ENCODE measurements around the gene TBX10.
"Not testable (repeated sequence)": the region's sequence is repeated elsewhere in the genome, so short reads cannot be mapped to it uniquely, and the experiment has no call there.

TBX10 gene

GRCh38 chr11:67662142-67662834 lies 22.7 kb upstream of the TBX10 start:
- TF ChIP-seq EZH2phosphoT487 (IDR thresholded peaks at IDR 0.05; ENCODE audit: low read length), result no peak
- TF ChIP-seq EZH2 (optimal IDR thresholded peaks at IDR 0.05; ENCODE audit: low read depth, low read length), result no peak
- TF ChIP-seq, protein P1, sequence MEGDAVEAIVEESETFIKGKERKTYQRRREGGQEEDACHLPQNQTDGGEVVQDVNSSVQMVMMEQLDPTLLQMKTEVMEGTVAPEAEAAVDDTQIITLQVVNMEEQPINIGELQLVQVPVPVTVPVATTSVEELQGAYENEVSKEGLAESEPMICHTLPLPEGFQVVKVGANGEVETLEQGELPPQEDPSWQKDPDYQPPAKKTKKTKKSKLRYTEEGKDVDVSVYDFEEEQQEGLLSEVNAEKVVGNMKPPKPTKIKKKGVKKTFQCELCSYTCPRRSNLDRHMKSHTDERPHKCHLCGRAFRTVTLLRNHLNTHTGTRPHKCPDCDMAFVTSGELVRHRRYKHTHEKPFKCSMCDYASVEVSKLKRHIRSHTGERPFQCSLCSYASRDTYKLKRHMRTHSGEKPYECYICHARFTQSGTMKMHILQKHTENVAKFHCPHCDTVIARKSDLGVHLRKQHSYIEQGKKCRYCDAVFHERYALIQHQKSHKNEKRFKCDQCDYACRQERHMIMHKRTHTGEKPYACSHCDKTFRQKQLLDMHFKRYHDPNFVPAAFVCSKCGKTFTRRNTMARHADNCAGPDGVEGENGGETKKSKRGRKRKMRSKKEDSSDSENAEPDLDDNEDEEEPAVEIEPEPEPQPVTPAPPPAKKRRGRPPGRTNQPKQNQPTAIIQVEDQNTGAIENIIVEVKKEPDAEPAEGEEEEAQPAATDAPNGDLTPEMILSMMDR (IDR thresholded peaks at IDR 0.05; ENCODE audit: low read length), result no peak
- Histone ChIP-seq H3K27me3 (replicated peaks; ENCODE audit: insufficient read depth, low read length) (peaks cover 20% of the 10 kb centered on the region), H2AFZ (ENCODE audit: low read length) (no peak overlapping the region), H3K9me2 (replicated peaks; ENCODE audit: insufficient read depth, low read length) (no peaks in the 10 kb centered on the region), H3K4me1 (ENCODE audit: low read length) (peaks cover 10% of the 10 kb centered on the region), H3K4me2 (ENCODE audit: low read depth, low read length) (no peak overlapping the region), H3K9ac (ENCODE audit: low read length) (no peak overlapping the region), H3K9me3 (replicated peaks; ENCODE audit: insufficient read depth, low read length) (no peaks in the 10 kb centered on the region), H3F3A (ENCODE audit: insufficient read depth, low read length) (peaks cover 7% of the 10 kb centered on the region), H3K79me2 (ENCODE audit: low read length) (no peaks in the 10 kb centered on the region), H3K4me3 (ENCODE audit: low read length) (no peak overlapping the region), H4K20me1 (ENCODE audit: insufficient read depth, low read length) (no peaks in the 10 kb centered on the region), H3K36me3 (replicated peaks; ENCODE audit: insufficient read depth, low read length) (no peaks in the 10 kb centered on the region), H3K27ac (ENCODE audit: low read length) (no peak overlapping the region)
- DNase-seq, result no peak

DNA sequence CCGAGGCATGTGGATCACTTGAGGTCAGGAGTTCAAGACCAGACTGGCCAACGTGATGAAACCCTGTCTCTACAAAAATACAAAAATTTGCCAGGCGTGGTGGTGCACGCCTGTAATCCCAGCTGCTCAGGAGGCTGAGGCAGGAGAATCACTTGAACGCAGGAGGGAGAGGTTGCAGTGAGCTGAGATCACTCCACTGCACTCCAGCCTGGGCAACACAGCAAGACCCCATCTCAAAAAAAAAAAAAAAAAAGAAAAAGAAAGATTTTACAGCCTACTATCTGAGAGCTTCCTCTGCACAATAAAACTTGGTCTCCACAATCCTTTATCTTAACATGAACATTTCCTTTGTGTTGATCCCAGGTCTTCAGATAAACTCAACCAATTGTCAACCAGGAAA lies 21.2 kb upstream of the TBX10 start:
- H2AFZ ChIP-seq (ENCODE audit: low read length); H3K79me2 ChIP-seq (ENCODE audit: low read length); H3K36me3 ChIP-seq (replicated peaks; ENCODE audit: insufficient read depth, low read length); DNase-seq; H3K9ac ChIP-seq (ENCODE audit: low read length); H3K9me2 ChIP-seq (replicated peaks; ENCODE audit: insufficient read depth, low read length); H3K9me3 ChIP-seq (replicated peaks; ENCODE audit: insufficient read depth, low read length); H3K4me1 ChIP-seq (ENCODE audit: low read length); H3K4me3 ChIP-seq (ENCODE audit: low read length); H3F3A ChIP-seq (ENCODE audit: insufficient read depth, low read length); H3K27ac ChIP-seq (ENCODE audit: low read length); H4K20me1 ChIP-seq (ENCODE audit: insufficient read depth, low read length); H3K4me2 ChIP-seq (ENCODE audit: low read depth, low read length): not testable (repeated sequence)
- peaks cover 20% of the 10 kb centered on the region for H3K27me3 ChIP-seq (replicated peaks; ENCODE audit: insufficient read depth, low read length)

DNA sequence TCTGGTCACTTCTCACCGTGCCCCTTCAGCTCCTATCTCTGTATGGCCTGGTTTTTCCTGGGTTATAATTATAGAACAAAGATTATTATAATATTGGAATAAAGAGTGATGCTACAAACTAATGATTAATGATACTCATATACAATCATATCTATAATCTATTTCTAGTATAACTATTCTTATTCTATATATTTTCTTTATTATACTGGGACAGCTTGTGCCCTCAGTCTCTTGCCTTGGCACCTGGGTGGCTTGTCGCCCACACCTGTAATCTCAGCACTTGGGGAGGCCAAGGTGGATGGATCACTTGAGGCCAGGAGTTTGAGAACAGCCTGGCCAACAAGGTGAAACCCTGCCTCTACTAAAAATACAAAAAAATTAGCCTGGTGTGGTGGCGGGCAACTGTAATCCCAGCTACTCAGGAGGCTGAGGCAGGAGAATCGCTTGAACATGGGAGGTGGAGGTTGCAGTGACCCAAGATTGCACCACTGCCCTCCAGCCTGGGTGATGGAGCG lies 20.1 kb upstream of the TBX10 start:
- not testable (repeated sequence) for H3K36me3 ChIP-seq (replicated peaks; ENCODE audit: insufficient read depth, low read length); H4K20me1 ChIP-seq (ENCODE audit: insufficient read depth, low read length); H3K4me3 ChIP-seq (ENCODE audit: low read length); H3K9me3 ChIP-seq (replicated peaks; ENCODE audit: insufficient read depth, low read length); H2AFZ ChIP-seq (ENCODE audit: low read length); H3F3A ChIP-seq (ENCODE audit: insufficient read depth, low read length); H3K4me1 ChIP-seq (ENCODE audit: low read length); H3K9ac ChIP-seq (ENCODE audit: low read length); H3K27ac ChIP-seq (ENCODE audit: low read length); H3K4me2 ChIP-seq (ENCODE audit: low read depth, low read length); H3K79me2 ChIP-seq (ENCODE audit: low read length); H3K9me2 ChIP-seq (replicated peaks; ENCODE audit: insufficient read depth, low read length); DNase-seq
- peaks cover 20% of the 10 kb centered on the region for H3K27me3 ChIP-seq (replicated peaks; ENCODE audit: insufficient read depth, low read length)

- Histone ChIP-seq H3K4me1 (ENCODE audit: low read length) (peaks cover 10% of the 10 kb centered on the region), H2AFZ (ENCODE audit: low read length) (no peak overlapping the region), H3K27ac (ENCODE audit: low read length) (no peak overlapping the region), H3K36me3 (replicated peaks; ENCODE audit: insufficient read depth, low read length) (no peaks in the 10 kb centered on the region), H3K79me2 (ENCODE audit: low read length) (no peaks in the 10 kb centered on the region), H3K4me3 (ENCODE audit: low read length) (no peak overlapping the region), H3F3A (ENCODE audit: insufficient read depth, low read length) (peaks cover 10% of the 10 kb centered on the region), H3K27me3 (replicated peaks; ENCODE audit: insufficient read depth, low read length) (peaks cover 9% of the 10 kb centered on the region), H3K9me3 (replicated peaks; ENCODE audit: insufficient read depth, low read length) (no peaks in the 10 kb centered on the region), H3K9ac (ENCODE audit: low read length) (no peak overlapping the region), H3K9me2 (replicated peaks; ENCODE audit: insufficient read depth, low read length) (no peaks in the 10 kb centered on the region), H3K4me2 (ENCODE audit: low read depth, low read length) (no peak overlapping the region), H4K20me1 (ENCODE audit: insufficient read depth, low read length) (no peaks in the 10 kb centered on the region)
- TF ChIP-seq EZH2phosphoT487 (IDR thresholded peaks at IDR 0.05; ENCODE audit: low read length), result no peak
- TF ChIP-seq EZH2 (optimal IDR thresholded peaks at IDR 0.05; ENCODE audit: low read depth, low read length), result no peak
- TF ChIP-seq, protein P1 (IDR thresholded peaks at IDR 0.05; ENCODE audit: low read length), result no peak
- no peak for DNase-seq
These were observed 17.7 kb upstream of the TBX10 start for GRCh38 chr11:67657300-67657699.
